ENCODE results near the gene HAUS3.

- TF ChIP-seq ESRRA (IDR thresholded peaks at IDR 0.05; ENCODE audit: low read length) (no peak), SMC3 (IDR thresholded peaks at IDR 0.05; ENCODE audit: borderline replicate concordance, low read length) (no peak), CHD2 (IDR thresholded peaks at IDR 0.05; ENCODE audit: borderline replicate concordance, low read depth, low read length) (no peak), ELK1 (IDR thresholded peaks at IDR 0.05; ENCODE audit: low read depth, low read length) (no peak), CTCF (IDR thresholded peaks at IDR 0.05 in 2 of 3, conservative IDR thresholded peaks at IDR 0.05 in 1 of 3; ENCODE audit: control insufficient read depth in 2 of 3, extremely low read depth in 1 of 3, insufficient read depth in 1 of 3, low read depth in 3 of 3, low read length in 3 of 3) (no peak), KDM1A (IDR thresholded peaks at IDR 0.05; ENCODE audit: borderline replicate concordance) (no peak), NFYB (IDR thresholded peaks at IDR 0.05; ENCODE audit: insufficient read depth, low read depth, low read length) (no peak), YY1 (IDR thresholded peaks at IDR 0.05; ENCODE audit: low read depth, low read length) (no peak), REST (IDR thresholded peaks at IDR 0.05; ENCODE audit: low read depth, low read length) (no peak)
Observed at GRCh38 chr4:2283199-2283711, 41.3 kb upstream of the HAUS3 start.

Data from GM12878 (cell line).